Measurements from ENCODE around the gene CNST. TPM values are rescaled to one million over a fixed set of nuclear protein-coding genes. Genes with fewer than 3 reads are reported as not detected.

Gene CNST, protein sequence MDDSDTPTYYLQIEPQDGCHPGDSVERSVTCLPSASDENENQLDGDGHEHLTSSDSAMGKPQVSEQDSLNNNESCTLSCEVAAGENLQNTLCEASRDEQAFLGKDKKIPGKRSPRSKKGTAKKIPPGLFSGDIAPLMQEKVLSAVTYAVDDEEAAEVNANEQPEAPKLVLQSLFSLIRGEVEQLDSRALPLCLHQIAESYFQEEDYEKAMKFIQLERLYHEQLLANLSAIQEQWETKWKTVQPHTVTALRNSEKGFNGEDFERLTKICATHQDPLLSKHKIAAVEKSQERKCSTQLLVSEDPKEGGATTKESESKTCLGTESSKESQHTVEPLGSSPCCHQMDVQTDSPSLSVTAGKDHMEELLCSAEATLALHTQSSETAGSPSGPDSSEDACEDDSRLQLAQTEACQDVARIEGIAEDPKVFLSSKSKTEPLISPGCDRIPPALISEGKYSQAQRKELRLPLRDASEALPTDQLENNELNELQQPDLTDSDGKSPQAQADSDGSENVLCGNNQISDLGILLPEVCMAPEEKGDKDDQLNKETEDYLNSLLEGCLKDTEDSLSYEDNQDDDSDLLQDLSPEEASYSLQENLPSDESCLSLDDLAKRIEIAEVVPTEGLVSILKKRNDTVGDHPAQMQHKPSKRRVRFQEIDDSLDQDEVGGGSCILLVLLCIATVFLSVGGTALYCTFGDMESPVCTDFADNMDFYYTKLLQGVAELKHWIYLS
- 34.7 TPM for total RNA-seq

DNA sequence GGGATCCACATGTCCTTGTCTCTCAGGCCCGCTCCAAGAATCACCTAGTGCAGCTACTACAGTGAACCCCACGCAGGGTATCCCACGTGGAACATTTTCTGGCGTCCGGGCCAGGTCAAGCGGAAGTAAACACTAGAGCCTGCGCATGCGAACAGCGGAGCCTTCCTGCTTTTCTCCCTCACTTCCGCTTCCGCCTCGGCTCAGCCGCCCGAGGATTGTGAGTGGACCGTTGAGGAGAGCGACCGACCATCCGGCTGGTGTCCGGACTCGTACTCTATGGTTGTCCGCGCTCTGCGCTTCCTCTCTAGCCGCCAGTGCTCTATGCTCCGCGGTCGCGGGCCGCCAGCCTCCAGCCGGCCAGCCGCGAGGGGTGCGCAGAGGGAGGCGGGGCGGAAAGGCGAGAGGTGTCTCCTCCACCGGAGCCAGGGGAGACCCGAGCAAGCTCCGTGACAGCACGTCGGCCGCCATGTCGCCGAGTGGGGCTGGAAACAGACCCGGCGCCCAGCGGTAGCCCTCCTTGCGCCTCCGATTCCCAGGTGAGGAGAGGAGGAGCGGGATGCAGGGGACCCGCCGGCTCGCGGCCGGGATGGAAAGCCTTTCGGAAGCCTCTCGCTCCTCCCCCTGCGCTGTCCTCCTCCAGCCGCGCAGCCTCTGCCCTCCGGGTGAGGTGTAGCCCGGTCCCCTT is at the start of gene CNST, which contains the start of gene TFB2M:
TSS of gene CNST (plus strand) at position 329 of the 685 bp plus-strand sequence. CDS start 25,107 bp downstream, outside the sequence.
TSS of gene TFB2M (minus strand) at position 134 of the 685 bp plus-strand sequence. CDS start at position 11, 123 bp downstream.

Small RNA genes lying within 50 kb of the gene (small RNA-seq; reads per million reads assigned to genes)
- not detected for gene AL356583.2 (ENCODE audit: low replicate concordance)
- gene AL591623.2 (ENCODE audit: low replicate concordance): not detected

Other genes starting within 250 kb of the CNST start
- 45.4 TPM for gene SMYD3, start 59.2 kb upstream of the CNST start, total RNA-seq
- 10.6 TPM for gene TFB2M, start 195 bp upstream of the CNST start, total RNA-seq
- gene SCCPDH, start 158.0 kb downstream of the CNST start, total RNA-seq: 54.5 TPM

All from parietal lobe (tissue), 2 donors.